Fibroblast of lung (primary cell): ENCODE results near the gene ZBTB26.

Source experiments
- CTCF ChIP-seq, 2 donors: IDR thresholded peaks in 1 of 2; conservative IDR thresholded peaks in 1 of 2; 1 replicate in 1 of 2; 2 replicates in 1 of 2; pipeline ENCODE4 v1.5.1; 2011 to 2012; ENCODE audit warnings: low read length in 2 of 2, control low read depth in 1 of 2, inconsistent platforms in 1 of 2, low read depth in 1 of 2, mild to moderate bottlenecking in 1 of 2
- EZH2 ChIP-seq: IDR thresholded peaks from 2 replicates; pipeline ENCODE4 v1.5.1; 2012; ENCODE audit warnings: low read length, control low read depth, mild to moderate bottlenecking; ENCODE audit errors: missing control alignments

GRCh38 chr9:122929796-122930354 is 1.4 kb downstream of the ZBTB26 start:
- TF ChIP-seq EZH2, result no peak
- no peak for TF ChIP-seq CTCF (conservative IDR thresholded peaks at IDR 0.05 in 1 of 2, IDR thresholded peaks at IDR 0.05 in 1 of 2; ENCODE audit: low read depth in 1 of 2, low read length in 2 of 2)
